Ectodermal cell (in vitro differentiated cells): ENCODE results near the gene FBXO21. TPM values are rescaled to one million over a fixed set of nuclear protein-coding genes. Genes with fewer than 3 reads are reported as not detected.
A peak's percentile ranks its signal among the peaks of the same experiment; 100 is the strongest.
"Not testable (repeated sequence)": the region's sequence is repeated elsewhere in the genome, so short reads cannot be mapped to it uniquely, and the experiment has no call there.

Experiments used
- H3K27ac ChIP-seq: 2 replicates; pipeline ENCODE4 v1.7.0; 2013; ENCODE audit warnings: mild to moderate bottlenecking, low read depth, low read length; ENCODE audit not compliant: insufficient read depth, poor library complexity, severe bottlenecking
- H3K27me3 ChIP-seq: 2 replicates; pipeline ENCODE4 v1.7.0; 2013; ENCODE audit warnings: mild to moderate bottlenecking, low read length; ENCODE audit not compliant: insufficient read depth, control insufficient read depth, poor library complexity, severe bottlenecking
- H3K36me3 ChIP-seq: one replicate; pipeline ENCODE4 v1.7.0; 2013; ENCODE audit warnings: low read length; ENCODE audit not compliant: control insufficient read depth, insufficient read depth
- H3K4me1 ChIP-seq: one replicate; pipeline ENCODE4 v1.7.0; 2013; ENCODE audit warnings: low read length; ENCODE audit not compliant: control insufficient read depth, insufficient read depth
- H3K4me3 ChIP-seq: 2 replicates; pipeline ENCODE4 v1.7.0; 2013; ENCODE audit warnings: low read depth, low read length, control low read depth; ENCODE audit not compliant: insufficient read depth
- H3K9me3 ChIP-seq: 2 replicates; pipeline ENCODE4 v1.7.0; 2013; ENCODE audit warnings: mild to moderate bottlenecking, low read length, moderate library complexity; ENCODE audit not compliant: control insufficient read depth
- WGBS, 2 experiments: methylation state at CpG; one replicate each; pipeline ENCODE4 v1.1.7; 2013; ENCODE audit warnings: missing lambda C conversion rate in 2 of 2; 5-methylcytosine and 5-hydroxymethylcytosine counted together
- polyA plus RNA-seq, 4 experiments: library from polyadenylated mRNA; stranded (reverse); fragments of 50-300 nt; gene quantifications; one replicate each; pipeline ENCODE4 v1.2.3, GENCODE V29; 2013

The FBXO21 gene
- polyA plus RNA-seq (2013, experiment 1 of 4): 61.5 TPM
- 67.0 TPM for polyA plus RNA-seq (2013, experiment 2 of 4)
- 48.7 TPM for polyA plus RNA-seq (2013, experiment 3 of 4)
- 50.8 TPM for polyA plus RNA-seq (2013, experiment 4 of 4)

GRCh38 chr12:117190210-117190781 lies at the start of gene FBXO21:
TSS of gene FBXO21 (minus strand) at chr12:117190470. CDS start at chr12:117190456, 14 bp downstream.
- Histone ChIP-seq H3K4me1 (peaks cover 2% of the 10 kb centered on the region), H3K27ac (no peak within 1 kb of the TSS), H3K9me3 (no peaks in the 10 kb centered on the region), H3K36me3 (peaks cover 10% of the 10 kb centered on the region), H3K27me3 (no peaks in the 10 kb centered on the region), H3K4me3 (peak within 1 kb of the TSS; percentile 65)
- 3 to 4% methylated on average over 58 to 59 of the region's 59 CpGs for WGBS, 2 experiments

GRCh38 chr12:117236456-117237001 lies 46.3 kb upstream of the FBXO21 start:
- Histone ChIP-seq H3K9me3 (no peaks in the 10 kb centered on the region), H3K36me3 (no peaks in the 10 kb centered on the region), H3K27ac (no peak overlapping the region), H3K4me3 (no peak overlapping the region), H3K4me1 (peaks cover 4% of the 10 kb centered on the region), H3K27me3 (no peaks in the 10 kb centered on the region)
- WGBS, 2 experiments: 11% methylated on average over 13 of the region's 13 CpGs

GRCh38 chr12:117235261-117235660 lies 45.0 kb upstream of the FBXO21 start:
- H3K9me3 ChIP-seq: no peaks in the 10 kb centered on the region
- no peaks in the 10 kb centered on the region for H3K36me3 ChIP-seq
- no peaks in the 10 kb centered on the region for H3K27me3 ChIP-seq
- H3K4me1 ChIP-seq: peaks cover 4% of the 10 kb centered on the region
- H3K4me3 ChIP-seq: no peak overlapping the region
- H3K27ac ChIP-seq: no peak overlapping the region
- 41 to 53% methylated on average over 1 to 2 of the region's 2 CpGs for WGBS, 2 experiments

- H3K27ac ChIP-seq: no peak overlapping the region
- no peak overlapping the region for H3K4me3 ChIP-seq
- WGBS, 2 experiments: 93 to 95% methylated on average over 15 of the region's 15 CpGs
- peaks cover 4% of the 10 kb centered on the region for H3K4me1 ChIP-seq
- H3K27me3 ChIP-seq: no peaks in the 10 kb centered on the region
- no peaks in the 10 kb centered on the region for H3K36me3 ChIP-seq
- H3K9me3 ChIP-seq: no peaks in the 10 kb centered on the region
Measured at GRCh38 chr12:117234441-117234840, 44.2 kb upstream of the FBXO21 start.

- Histone ChIP-seq H3K27me3 (no peaks in the 10 kb centered on the region), H3K4me3 (no peak overlapping the region), H3K27ac (no peak overlapping the region), H3K4me1 (peaks cover 4% of the 10 kb centered on the region), H3K36me3 (no peaks in the 10 kb centered on the region), H3K9me3 (no peaks in the 10 kb centered on the region)
- WGBS, 2 experiments: 85 to 88% methylated on average over 11 of the region's 11 CpGs
Measured at GRCh38 chr12:117231750-117232149, 41.5 kb upstream of the FBXO21 start.

GRCh38 chr12:117228239-117228638 lies 38.0 kb upstream of the FBXO21 start:
- Histone ChIP-seq H3K27me3 (no peaks in the 10 kb centered on the region), H3K4me3 (no peak overlapping the region), H3K27ac (no peak overlapping the region), H3K9me3 (no peaks in the 10 kb centered on the region), H3K4me1 (peaks cover 4% of the 10 kb centered on the region), H3K36me3 (no peaks in the 10 kb centered on the region)
- 89 to 91% methylated on average over 2 of the region's 2 CpGs for WGBS, 2 experiments

GRCh38 chr12:117227000-117227653 lies 36.9 kb upstream of the FBXO21 start:
- H3K4me1 ChIP-seq: peaks cover 2% of the 10 kb centered on the region
- no peak overlapping the region for H3K4me3 ChIP-seq
- no peak overlapping the region for H3K27ac ChIP-seq
- WGBS, 2 experiments: 75 to 76% methylated on average over 12 of the region's 12 CpGs
- H3K9me3 ChIP-seq: no peaks in the 10 kb centered on the region
- no peaks in the 10 kb centered on the region for H3K27me3 ChIP-seq
- H3K36me3 ChIP-seq: no peaks in the 10 kb centered on the region

- H3K9me3 ChIP-seq: no peaks in the 10 kb centered on the region
- no peak overlapping the region for H3K4me3 ChIP-seq
- no peak overlapping the region for H3K27ac ChIP-seq
- H3K4me1 ChIP-seq: no peaks in the 10 kb centered on the region
- no peaks in the 10 kb centered on the region for H3K27me3 ChIP-seq
- H3K36me3 ChIP-seq: no peaks in the 10 kb centered on the region
- 93 to 95% methylated on average over 10 of the region's 10 CpGs for WGBS, 2 experiments
Measured at GRCh38 chr12:117226505-117226904, 36.2 kb upstream of the FBXO21 start.

GRCh38 chr12:117225179-117225578 lies 34.9 kb upstream of the FBXO21 start:
- Histone ChIP-seq H3K27ac (no peak overlapping the region), H3K27me3 (no peaks in the 10 kb centered on the region), H3K9me3 (no peaks in the 10 kb centered on the region), H3K4me3 (no peak overlapping the region), H3K4me1 (no peaks in the 10 kb centered on the region), H3K36me3 (no peaks in the 10 kb centered on the region)
- WGBS, 2 experiments: 78 to 81% methylated on average over 6 of the region's 6 CpGs

- H3K4me1 ChIP-seq, H3K27ac ChIP-seq, H3K27me3 ChIP-seq, H3K9me3 ChIP-seq, H3K36me3 ChIP-seq, H3K4me3 ChIP-seq: not testable (repeated sequence)
- WGBS, 2 experiments: 89 to 92% methylated on average over 4 of the region's 5 CpGs
Measured at GRCh38 chr12:117220947-117221346, 30.7 kb upstream of the FBXO21 start.
